ENCODE results near the gene SORCS2. TPM values are rescaled to one million over a fixed set of nuclear protein-coding genes. Genes with fewer than 3 reads are reported as not detected.

SORCS2 gene
- polyA plus RNA-seq, 1 donor from 2014 or later, result not detected

GRCh38 chr4:7387925-7388324 is 195.6 kb downstream of the SORCS2 start:
- H3K4me1 Mint-ChIP-seq, result no peaks in the 10 kb centered on the region

GRCh38 chr4:7388627-7389026 is 196.3 kb downstream of the SORCS2 start:
- Mint-ChIP-seq H3K4me1 (no peaks in the 10 kb centered on the region), H3K9me3 (peaks cover 0 to 5% (median 0%) of the 10 kb centered on the region in 3 donors), H3K27ac (no peak overlapping the region), H3K4me3 (no peak overlapping the region), H3K36me3 (peaks cover 2% of the 10 kb centered on the region), H3K27me3 (no peaks in the 10 kb centered on the region)

More at GRCh38 chr4:7387925-7388324, 195.6 kb downstream of the SORCS2 start:
- Mint-ChIP-seq H3K27ac (no peak overlapping the region), H3K27me3 (no peaks in the 10 kb centered on the region), H3K4me3 (no peak overlapping the region), H3K36me3 (peaks cover 2% of the 10 kb centered on the region), H3K9me3 (peaks cover 0 to 5% (median 0%) of the 10 kb centered on the region in 3 donors)

GRCh38 chr4:7389101-7389701 is 196.9 kb downstream of the SORCS2 start:
- no peaks in the 10 kb centered on the region for H3K27me3 Mint-ChIP-seq
- H3K4me1 Mint-ChIP-seq, result no peaks in the 10 kb centered on the region
- peaks cover 0 to 5% (median 0%) of the 10 kb centered on the region in 3 donors for H3K9me3 Mint-ChIP-seq
- peaks cover 2% of the 10 kb centered on the region for H3K36me3 Mint-ChIP-seq
- no peak overlapping the region for H3K4me3 Mint-ChIP-seq
- H3K27ac Mint-ChIP-seq, result no peak overlapping the region

- H3K27ac Mint-ChIP-seq, result no peak overlapping the region
- H3K27me3 Mint-ChIP-seq, result no peaks in the 10 kb centered on the region
- H3K4me3 Mint-ChIP-seq, result no peak overlapping the region
- no peaks in the 10 kb centered on the region for H3K4me1 Mint-ChIP-seq
- H3K36me3 Mint-ChIP-seq, result peaks cover 2% of the 10 kb centered on the region
- peaks cover 0 to 5% (median 0%) of the 10 kb centered on the region in 3 donors for H3K9me3 Mint-ChIP-seq
Observed at GRCh38 chr4:7389719-7390118, 197.4 kb downstream of the SORCS2 start.

GRCh38 chr4:7390336-7390735 is 198.0 kb downstream of the SORCS2 start:
- Mint-ChIP-seq H3K36me3 (peaks cover 2% of the 10 kb centered on the region), H3K27me3 (no peaks in the 10 kb centered on the region)

GRCh38 chr4:7390906-7391636 is 198.7 kb downstream of the SORCS2 start:
- Mint-ChIP-seq H3K9me3 (peaks cover 0 to 5% (median 0%) of the 10 kb centered on the region in 3 donors), H3K27ac (no peak overlapping the region), H3K27me3 (no peaks in the 10 kb centered on the region), H3K36me3 (peaks cover 2% of the 10 kb centered on the region), H3K4me3 (no peak overlapping the region), H3K4me1 (no peaks in the 10 kb centered on the region)

More at GRCh38 chr4:7390336-7390735, 198.0 kb downstream of the SORCS2 start:
- Mint-ChIP-seq H3K9me3 (peaks cover 0 to 5% (median 0%) of the 10 kb centered on the region in 3 donors), H3K27ac (no peak overlapping the region), H3K4me1 (no peaks in the 10 kb centered on the region), H3K4me3 (no peak overlapping the region)

GRCh38 chr4:7391637-7392437 is 199.5 kb downstream of the SORCS2 start:
- Mint-ChIP-seq H3K27ac (no peak overlapping the region), H3K4me3 (no peak overlapping the region), H3K9me3 (peaks cover 0 to 3% (median 0%) of the 10 kb centered on the region in 3 donors), H3K36me3 (peaks cover 2% of the 10 kb centered on the region), H3K27me3 (no peaks in the 10 kb centered on the region), H3K4me1 (no peaks in the 10 kb centered on the region)

GRCh38 chr4:7392438-7393421 is 200.4 kb downstream of the SORCS2 start:
- Mint-ChIP-seq H3K27me3 (no peaks in the 10 kb centered on the region), H3K4me1 (no peaks in the 10 kb centered on the region), H3K9me3 (peaks cover 0 to 2% (median 0%) of the 10 kb centered on the region in 3 donors), H3K4me3 (no peak overlapping the region), H3K27ac (peak overlapping the region in 1 of 3 donors; percentile 20), H3K36me3 (peaks cover 2% of the 10 kb centered on the region)

- Mint-ChIP-seq H3K27me3 (peaks cover 1% of the 10 kb centered on the region), H3K4me3 (no peak overlapping the region), H3K27ac (no peak overlapping the region), H3K4me1 (no peaks in the 10 kb centered on the region), H3K9me3 (no peaks in the 10 kb centered on the region), H3K36me3 (peaks cover 2% of the 10 kb centered on the region)
Observed at GRCh38 chr4:7393601-7394575, 201.6 kb downstream of the SORCS2 start.

GRCh38 chr4:7394681-7395451 is 202.5 kb downstream of the SORCS2 start:
- no peaks in the 10 kb centered on the region for H3K36me3 Mint-ChIP-seq
- H3K9me3 Mint-ChIP-seq, result no peaks in the 10 kb centered on the region
- no peak overlapping the region for H3K27ac Mint-ChIP-seq
- H3K4me1 Mint-ChIP-seq, result no peaks in the 10 kb centered on the region
- H3K27me3 Mint-ChIP-seq, result peaks cover 1% of the 10 kb centered on the region
- no peak overlapping the region for H3K4me3 Mint-ChIP-seq

- Mint-ChIP-seq H3K4me3 (peak overlapping the region in 1 of 4 donors; percentile 28), H3K4me1 (no peaks in the 10 kb centered on the region), H3K27me3 (peaks cover 1% of the 10 kb centered on the region), H3K36me3 (no peaks in the 10 kb centered on the region), H3K9me3 (peaks cover 0 to 5% (median under 1%) of the 10 kb centered on the region in 3 donors), H3K27ac (no peak overlapping the region)
Observed at GRCh38 chr4:7395645-7396044, 203.3 kb downstream of the SORCS2 start.

- no peak overlapping the region for H3K27ac Mint-ChIP-seq
- H3K9me3 Mint-ChIP-seq, result peaks cover 2 to 12% (median 5%) of the 10 kb centered on the region in 3 donors
- H3K4me3 Mint-ChIP-seq, result no peak overlapping the region
- no peaks in the 10 kb centered on the region for H3K36me3 Mint-ChIP-seq
- H3K27me3 Mint-ChIP-seq, result peaks cover 1% of the 10 kb centered on the region
- H3K4me1 Mint-ChIP-seq, result no peaks in the 10 kb centered on the region
Observed at GRCh38 chr4:7396186-7396910, 204.0 kb downstream of the SORCS2 start.
